GM12892 (cell line): Measurements from ENCODE around the gene MAP2K5.

Experiments used
- DNase-seq: peaks from one replicate; pipeline ENCODE4 v3.0.0; 2011; ENCODE audit not compliant: insufficient read length
- FAIRE-seq: peaks from 2 replicates; lab custom pipeline; 2011; peaks lifted over from hg19 to GRCh38; lab: Jason Lieb, UNC
- POLR2A ChIP-seq: IDR thresholded peaks from 2 replicates; pipeline ENCODE4 v1.6.1; 2011; ENCODE audit warnings: low read depth, low read length, control low read depth
- POLR2AphosphoS5 ChIP-seq: IDR thresholded peaks from 2 replicates; pipeline ENCODE4 v1.6.1; 2011; ENCODE audit warnings: low read depth, low read length, control low read depth
- TAF1 ChIP-seq: IDR thresholded peaks from 2 replicates; pipeline ENCODE4 v1.6.1; 2011; ENCODE audit warnings: low read depth, mild to moderate bottlenecking, control low read depth, low read length, borderline replicate concordance

MAP2K5 gene

DNA sequence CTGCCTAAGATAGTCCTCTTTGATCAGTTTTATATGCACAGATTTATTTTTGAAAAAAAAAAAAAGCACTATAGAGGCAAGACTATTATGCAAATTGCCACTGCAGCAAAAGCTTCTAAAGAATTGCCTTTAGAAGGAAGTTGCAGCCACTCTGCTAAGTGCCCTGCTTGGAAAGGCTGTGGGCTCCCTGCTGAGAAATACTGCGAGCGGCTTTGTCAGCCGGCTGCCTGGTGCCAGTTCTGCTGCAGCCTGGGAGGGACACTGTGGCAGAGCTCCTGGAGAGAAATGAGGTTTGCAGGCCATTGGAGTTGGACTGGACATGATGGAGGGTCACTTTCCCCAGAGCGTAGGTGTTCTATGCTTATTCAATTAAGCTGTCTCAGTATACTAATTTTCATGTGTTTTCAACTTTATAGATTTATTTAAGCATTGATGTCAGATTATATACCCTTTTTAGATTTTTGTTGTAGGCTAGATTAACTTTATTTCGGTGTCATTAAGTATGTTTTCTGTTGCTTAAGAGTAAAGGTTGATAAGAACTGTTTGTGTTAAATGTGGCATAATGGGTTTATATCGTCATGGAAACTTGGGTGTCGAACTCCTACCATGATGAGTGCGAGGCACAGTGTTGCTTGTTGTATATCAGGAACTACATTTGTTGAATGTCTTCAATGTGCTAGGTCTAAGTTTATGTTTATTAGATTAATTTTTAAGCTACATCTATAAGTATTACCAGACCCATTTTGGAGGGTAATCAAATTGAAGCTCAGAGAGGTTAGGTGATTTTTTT, 6.6 kb downstream of the MAP2K5 start:
- DNase-seq (no peak), FAIRE-seq (no peak)
- TF ChIP-seq POLR2AphosphoS5: no peak
- TF ChIP-seq TAF1: no peak
- TF ChIP-seq POLR2A: no peak

DNA sequence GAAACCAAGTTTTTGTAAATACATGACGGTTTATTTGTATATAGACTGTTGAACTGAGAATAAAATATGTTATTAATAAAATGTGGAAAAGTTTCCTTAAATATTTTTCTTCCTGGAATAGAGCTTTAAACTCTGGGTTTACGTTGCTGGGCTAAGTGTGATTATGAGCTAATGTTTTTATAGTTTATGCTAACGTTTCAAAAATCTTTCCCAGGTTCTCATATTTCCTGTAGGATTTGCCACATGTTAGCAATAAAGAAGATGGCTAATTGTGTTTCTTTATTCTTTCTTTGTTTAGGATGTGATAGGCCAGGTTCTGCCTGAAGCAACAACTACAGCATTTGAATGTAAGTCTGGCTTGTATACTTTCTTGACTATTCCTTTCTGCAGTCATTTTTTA, 7.2 kb downstream of the MAP2K5 start:
- no peak for FAIRE-seq
- TF ChIP-seq TAF1 (no peak), POLR2A (no peak), POLR2AphosphoS5 (no peak)
- DNase-seq: no peak

DNA sequence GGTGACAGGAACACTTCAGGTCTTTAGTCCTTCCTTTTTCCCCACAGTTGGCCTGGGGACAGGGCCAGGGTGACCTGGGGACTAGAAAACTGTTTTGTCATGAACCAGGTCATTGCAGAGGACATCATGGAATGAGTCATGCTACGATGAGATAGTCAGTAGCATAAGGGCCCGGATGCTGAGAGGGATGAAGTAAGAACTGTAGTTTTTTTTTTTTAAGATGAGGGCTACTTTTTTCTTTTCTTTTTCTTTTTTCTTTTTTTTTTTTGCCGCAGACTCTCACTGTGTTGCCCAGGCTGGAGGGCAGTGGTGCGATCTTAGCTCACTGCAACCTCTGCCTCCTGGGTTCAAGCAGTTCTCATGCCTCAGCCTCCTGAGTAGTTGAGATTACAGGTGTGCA, 8.0 kb downstream of the MAP2K5 start:
- DNase-seq: no peak
- no peak for FAIRE-seq
- TF ChIP-seq POLR2A (no peak), POLR2AphosphoS5 (no peak), TAF1 (no peak)

DNA sequence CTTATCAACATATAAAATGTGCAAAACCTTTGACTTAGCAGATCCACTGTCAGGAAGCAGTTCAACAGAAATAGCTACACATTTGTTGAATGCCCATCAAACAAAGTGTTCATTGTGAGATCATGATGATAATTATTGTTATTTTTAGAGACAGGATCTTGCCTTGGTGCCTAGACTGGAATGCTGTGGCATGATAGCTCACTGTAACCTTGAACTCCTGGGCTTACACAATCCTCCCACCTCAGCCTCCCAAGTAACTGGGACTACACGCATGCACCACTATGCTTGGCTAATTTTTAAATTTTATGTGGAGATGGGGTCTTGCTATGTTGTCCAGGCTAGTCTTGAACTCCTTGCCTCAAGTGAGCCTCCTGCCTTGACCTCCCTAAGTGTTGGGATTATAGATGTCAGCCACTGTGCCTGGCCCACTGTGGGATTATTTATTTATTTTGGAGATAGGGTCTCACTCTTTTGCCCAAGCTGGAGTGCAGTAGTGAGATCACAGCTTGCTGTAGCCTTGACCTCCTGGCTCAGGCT, 8.8 kb downstream of the MAP2K5 start:
- FAIRE-seq: no peak
- TF ChIP-seq POLR2AphosphoS5: no peak
- TF ChIP-seq POLR2A: no peak
- no peak for TF ChIP-seq TAF1
- DNase-seq: no peak

DNA sequence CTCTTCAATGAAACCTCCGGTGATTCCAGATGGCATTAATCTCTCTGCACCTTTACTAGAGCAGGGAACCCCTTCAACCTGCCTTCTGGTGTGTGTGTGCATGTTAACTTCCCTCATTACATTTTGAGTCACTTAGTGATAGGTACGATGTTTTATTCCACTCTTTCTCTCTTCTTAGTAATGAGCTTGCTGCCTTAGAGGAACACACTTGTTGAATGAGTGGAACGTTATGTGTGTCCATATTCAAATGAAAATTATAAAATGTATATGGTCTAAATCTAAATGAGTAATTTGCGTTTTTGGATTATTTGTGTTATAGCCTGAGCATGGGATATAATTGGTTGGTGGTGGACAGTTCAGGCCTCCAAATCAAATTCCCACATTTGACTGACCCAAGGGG, 12.1 kb downstream of the MAP2K5 start:
- TF ChIP-seq POLR2AphosphoS5 (no peak), TAF1 (no peak), POLR2A (no peak)
- DNase-seq (no peak), FAIRE-seq (no peak)

DNA sequence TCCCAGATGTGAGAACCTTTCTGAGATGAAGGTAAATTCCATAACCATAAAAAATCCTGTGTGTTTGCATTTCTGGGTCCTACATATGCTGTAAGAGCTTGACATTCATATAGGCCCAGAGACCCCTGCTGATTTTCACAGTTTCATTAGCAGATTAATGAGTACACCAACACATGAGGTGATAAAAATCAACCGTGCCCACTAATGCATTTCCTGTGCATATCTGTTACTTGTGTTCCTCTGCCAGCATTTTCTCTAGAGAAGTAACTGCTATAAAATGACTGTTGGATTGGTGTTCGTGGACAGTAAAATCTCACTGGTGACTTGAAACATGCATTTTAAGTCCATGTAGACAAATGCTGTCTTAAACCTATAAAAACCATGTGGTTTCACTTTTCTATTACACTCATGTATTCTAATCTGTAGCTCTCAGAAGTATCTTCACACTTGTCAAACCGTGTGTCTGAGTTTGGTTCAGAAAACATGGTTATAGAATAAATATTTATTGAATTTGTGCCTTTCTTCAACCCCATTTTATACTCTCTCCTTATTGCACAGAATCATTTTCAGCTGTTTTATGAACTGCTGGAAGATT, 14.6 kb downstream of the MAP2K5 start:
- FAIRE-seq (peak; percentile 85), DNase-seq (no peak)
- TF ChIP-seq TAF1 (no peak), POLR2AphosphoS5 (no peak), POLR2A (no peak)

DNA sequence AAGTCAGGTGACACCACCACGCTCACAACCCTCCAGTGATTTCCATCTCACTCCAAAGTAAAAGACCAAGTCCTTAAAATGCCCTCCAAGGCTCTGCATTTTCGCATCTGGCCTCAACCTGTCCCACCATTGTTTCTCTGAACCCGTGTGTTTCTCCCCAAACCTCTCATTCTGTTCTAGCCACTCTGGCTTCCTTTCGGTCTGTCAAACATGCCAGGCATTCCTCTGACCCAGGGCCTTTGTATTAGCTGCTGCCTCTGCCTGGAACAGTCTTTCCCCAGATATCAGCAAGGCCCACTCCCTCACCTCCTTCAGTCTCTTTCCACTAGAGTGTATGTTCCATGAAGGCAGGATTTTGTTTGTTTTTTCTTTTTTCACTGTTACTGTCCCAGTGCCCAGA, 16.0 kb downstream of the MAP2K5 start:
- DNase-seq (no peak), FAIRE-seq (no peak)
- no peak for TF ChIP-seq POLR2AphosphoS5
- TF ChIP-seq TAF1: no peak
- TF ChIP-seq POLR2A: no peak

DNA sequence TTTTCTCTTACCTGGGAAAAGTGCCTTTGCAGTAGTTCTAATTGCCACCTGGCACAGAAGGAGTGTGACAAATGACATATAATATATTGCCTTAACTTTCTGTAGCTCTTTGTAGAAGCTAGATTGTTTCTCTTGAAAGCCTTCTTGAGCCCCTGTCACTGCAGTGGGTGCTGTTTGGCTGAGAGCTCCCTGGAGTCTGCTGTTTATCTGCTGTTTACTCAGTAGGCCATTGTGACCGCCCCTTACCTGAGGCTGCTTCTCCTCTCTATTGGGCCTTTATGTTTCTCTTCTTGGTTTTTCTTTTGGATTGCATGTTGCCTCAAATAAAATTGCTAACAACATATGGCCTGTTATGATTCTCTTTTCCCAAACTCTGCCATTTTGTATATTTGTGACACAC, 16.7 kb downstream of the MAP2K5 start:
- FAIRE-seq (no peak), DNase-seq (no peak)
- TF ChIP-seq POLR2AphosphoS5 (no peak), TAF1 (no peak), POLR2A (no peak)

DNA sequence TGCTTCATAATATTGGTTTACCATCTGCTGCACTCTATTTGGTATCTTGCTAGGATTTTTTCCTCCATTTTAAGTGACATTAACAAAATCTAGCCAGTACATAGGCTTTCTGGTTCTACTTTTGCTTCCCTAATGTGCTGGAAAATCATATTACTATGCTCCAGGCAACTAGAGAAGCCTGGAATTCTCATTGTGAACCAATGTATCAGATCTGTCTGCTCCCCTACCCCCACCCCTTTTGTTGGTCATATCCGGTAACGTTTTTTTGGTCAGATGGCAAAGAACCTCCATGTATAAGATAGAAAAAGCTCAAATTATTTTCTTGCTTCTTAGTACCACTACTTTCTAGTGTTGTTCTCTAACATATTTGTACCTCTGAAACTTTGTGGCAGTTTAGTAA, 17.1 kb downstream of the MAP2K5 start:
- DNase-seq (no peak), FAIRE-seq (no peak)
- TF ChIP-seq POLR2AphosphoS5: no peak
- TF ChIP-seq POLR2A: no peak
- no peak for TF ChIP-seq TAF1

DNA sequence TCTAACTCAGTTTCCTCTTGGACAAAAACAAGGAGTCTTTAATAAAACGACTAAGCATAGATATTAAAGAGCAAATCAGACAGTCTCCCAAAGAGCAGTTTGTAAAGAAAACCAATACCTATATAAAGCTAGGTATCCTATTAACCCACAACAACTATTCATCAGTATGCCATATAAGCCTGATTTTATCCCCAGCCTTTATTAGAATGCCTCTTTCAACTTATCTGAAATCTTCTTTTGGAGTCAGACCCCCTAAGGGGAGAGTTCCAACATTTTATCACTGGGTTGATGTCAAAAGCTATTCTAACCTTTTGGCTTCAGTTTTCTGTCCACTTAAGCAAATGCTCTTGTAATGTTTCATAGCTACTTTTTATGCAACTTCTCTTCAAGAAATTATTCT, 17.8 kb downstream of the MAP2K5 start:
- FAIRE-seq: no peak
- DNase-seq: no peak
- no peak for TF ChIP-seq POLR2A
- TF ChIP-seq POLR2AphosphoS5: no peak
- no peak for TF ChIP-seq TAF1

DNA sequence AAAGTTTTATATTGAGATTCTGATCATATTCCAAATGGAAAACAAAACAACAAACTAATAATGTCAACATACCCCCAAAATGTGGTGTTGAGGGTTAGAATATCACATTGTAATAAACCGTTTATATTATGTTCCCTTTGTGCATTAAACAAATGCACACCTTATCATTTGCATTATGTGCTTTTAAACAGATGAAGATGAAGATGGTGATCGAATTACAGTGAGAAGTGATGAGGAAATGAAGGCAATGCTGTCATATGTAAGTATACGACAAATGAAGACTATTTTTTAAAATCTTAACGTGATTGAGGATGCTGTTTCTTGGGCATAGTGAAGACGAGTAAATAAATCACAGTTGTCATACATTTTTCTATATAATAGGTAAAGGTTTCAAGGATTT, 20.6 kb downstream of the MAP2K5 start:
- TF ChIP-seq POLR2AphosphoS5: no peak
- TF ChIP-seq POLR2A: no peak
- no peak for TF ChIP-seq TAF1
- FAIRE-seq: peak; percentile 71
- no peak for DNase-seq
